ENCODE data around the gene ZNF598. TPM values are rescaled to one million over a fixed set of nuclear protein-coding genes. Genes with fewer than 3 reads are reported as not detected.
"Not testable (repeated sequence)": the region's sequence is repeated elsewhere in the genome, so short reads cannot be mapped to it uniquely, and the experiment has no call there.

Gene ZNF598
- total RNA-seq, 1 experiment from 2014 or later: 21.6 TPM

- DNase-seq (ENCODE audit: low read depth): no peak
Measured at GRCh38 chr16:1977875-1978268, 31.7 kb downstream of the ZNF598 start.

- no peak for DNase-seq (ENCODE audit: low read depth)
Measured at GRCh38 chr16:1976951-1977874, 32.4 kb downstream of the ZNF598 start.

- DNase-seq (ENCODE audit: low read depth): no peak
Measured at GRCh38 chr16:1976216-1976520, 33.5 kb downstream of the ZNF598 start.

GRCh38 chr16:1975432-1976215 lies 34.0 kb downstream of the ZNF598 start:
- DNase-seq (ENCODE audit: low read depth): no peak

- no peak for DNase-seq (ENCODE audit: low read depth)
Measured at GRCh38 chr16:1974157-1975070, 35.2 kb downstream of the ZNF598 start.

GRCh38 chr16:1973461-1974156 lies 36.0 kb downstream of the ZNF598 start:
- DNase-seq (ENCODE audit: low read depth): no peak

- DNase-seq (ENCODE audit: low read depth): no peak
Measured at GRCh38 chr16:1972490-1972877, 37.1 kb downstream of the ZNF598 start.

GRCh38 chr16:1971796-1972489 lies 37.7 kb downstream of the ZNF598 start, which contains the start of gene TBL3:
TBL3 (plus strand) TSS chr16:1972053; CDS start chr16:1972165, 112 bp downstream.
- DNase-seq (ENCODE audit: low read depth): peak; percentile 98

GRCh38 chr16:1968146-1968953 lies 41.3 kb downstream of the ZNF598 start:
- no peak for DNase-seq (ENCODE audit: low read depth)

- DNase-seq (ENCODE audit: low read depth): no peak
Measured at GRCh38 chr16:1966460-1966859, 43.2 kb downstream of the ZNF598 start, which contains the start of gene RNF151. RNF151 (plus strand) TSS chr16:1966856; CDS start chr16:1966882, 26 bp downstream.

- no peak for DNase-seq (ENCODE audit: low read depth)
Measured at GRCh38 chr16:1965396-1966001, 44.1 kb downstream of the ZNF598 start.

- peak; percentile 97 for DNase-seq (ENCODE audit: low read depth)
Measured at GRCh38 chr16:1964506-1965395, 44.9 kb downstream of the ZNF598 start, which contains the start of gene RPS2. RPS2 (minus strand) TSS chr16:1964826; CDS start chr16:1964625, 201 bp downstream.

GRCh38 chr16:1963806-1964505 lies 45.7 kb downstream of the ZNF598 start:
- DNase-seq (ENCODE audit: low read depth): no peak

- not testable (repeated sequence) for DNase-seq (ENCODE audit: low read depth)
Measured at GRCh38 chr16:1962161-1963153, 47.2 kb downstream of the ZNF598 start.

GRCh38 chr16:1961651-1962067 lies 48.0 kb downstream of the ZNF598 start:
- no peak for DNase-seq (ENCODE audit: low read depth)

Measured in Daoy (cell line).